Measurements from ENCODE around the gene PTCH1.

GRCh38 chr9:95411054-95411892 is 105.5 kb downstream of the PTCH1 start:
- TF ChIP-seq CTCF (IDR thresholded peaks at IDR 0.05) (no peak), EZH2 (IDR thresholded peaks at IDR 0.05; ENCODE audit: borderline replicate concordance, insufficient read depth, low read depth, low read length, poor library complexity, severe bottlenecking) (no peak)

Measured in B cell (primary cell).